GM12878 (cell line): Measurements from ENCODE around the gene AFG1L. TPM values are rescaled to one million over a fixed set of nuclear protein-coding genes. Genes with fewer than 3 reads are reported as not detected.

Experiments
- ATAC-seq: fragments of 200-7000 bp; cut with Tn5 transposase; 3 replicates; pipeline ENCODE4 v1.9.1; 2020; ENCODE audit warnings: mild to moderate bottlenecking, moderate library complexity
- BruUV-seq: library from RNA; stranded (reverse); fragments of 400-500 nt; replicated peaks from 2 replicates; lab custom pipeline; 2021; lab: Mats Ljungman, UMichigan
- CTCF ChIA-PET: fragments of 300-600 bp; sonication (Branson Sonifier 250); formaldehyde crosslinking; extraction: SDS; loops from one replicate; lab custom pipeline; 2021; ENCODE audit warnings: inconsistent platforms; lab: Yijun Ruan, JAX
- POLR2A ChIA-PET: fragments of 350-600 bp; formaldehyde crosslinking; extraction: SDS; loops from one replicate; lab custom pipeline; 2021; ENCODE audit warnings: inconsistent platforms; lab: Charles Lee
- RAD21 ChIA-PET: fragments of 300-600 bp; sonication (Branson Sonifier 250); formaldehyde crosslinking; loops from one replicate; lab custom pipeline; 2023; ENCODE audit warnings: antibody characterized with exemption; ENCODE audit not compliant: unreplicated experiment; lab: Charles Lee
- SMC1A ChIA-PET: fragments of 300-600 bp; sonication (Branson Sonifier 250); formaldehyde crosslinking; loops from one replicate; lab custom pipeline; 2023; ENCODE audit not compliant: unreplicated experiment, uncharacterized antibody; lab: Charles Lee
- DNase-seq: peaks from one replicate; pipeline ENCODE4 v3.0.0-alpha.2; 2011; ENCODE audit warnings: low read depth, low spot score
- FAIRE-seq: peaks from 3 replicates; lab custom pipeline; 2011; peaks lifted over from hg19 to GRCh38; lab: Jason Lieb, UNC
- H2AFZ ChIP-seq: 2 replicates; pipeline ENCODE4 v1.6.0; 2011; ENCODE audit warnings: low read depth, low read length, control low read depth; ENCODE audit not compliant: control insufficient read depth
- H3K27ac ChIP-seq: 2 replicates; pipeline ENCODE4 v1.5.1; 2011; ENCODE audit warnings: control low read depth; ENCODE audit not compliant: control insufficient read depth, insufficient read depth
- H3K27me3 ChIP-seq, 2 experiments: replicated peaks in 1 of 2; 2 replicates each; pipeline versions ENCODE4 v1.6.0 to v1.6.1; 2011; ENCODE audit warnings: low read length in 1 of 2; ENCODE audit not compliant: control insufficient read depth in 2 of 2, insufficient read depth in 2 of 2
- H3K36me3 ChIP-seq, 2 experiments: 2 replicates each; pipeline ENCODE4 v1.5.1; 2011; ENCODE audit warnings: low read length in 1 of 2; ENCODE audit not compliant: control insufficient read depth in 2 of 2, insufficient read depth in 2 of 2
- H3K4me1 ChIP-seq: 2 replicates; pipeline ENCODE4 v1.6.1; 2011; ENCODE audit warnings: mild to moderate bottlenecking, low read length, moderate library complexity, mixed read lengths; ENCODE audit not compliant: control insufficient read depth, insufficient read depth
- H3K4me2 ChIP-seq: 2 replicates; pipeline ENCODE4 v1.6.0; 2011; ENCODE audit warnings: control low read depth; ENCODE audit not compliant: control insufficient read depth, insufficient read depth
- H3K4me3 ChIP-seq: fragments of 200-600 bp; sonication (generic); 2 replicates; pipeline ENCODE4 v1.5.1; 2016
- H3K79me2 ChIP-seq: 2 replicates; pipeline ENCODE4 v1.6.0; 2011; ENCODE audit warnings: low read length; ENCODE audit not compliant: control insufficient read depth, insufficient read depth
- H3K9ac ChIP-seq: 2 replicates; pipeline ENCODE4 v1.8.0; 2011; ENCODE audit warnings: low read length, control low read depth, mixed read lengths; ENCODE audit not compliant: control insufficient read depth, insufficient read depth
- H3K9me3 ChIP-seq: replicated peaks from 3 replicates; pipeline ENCODE4 v1.5.1; 2011; ENCODE audit warnings: mild to moderate bottlenecking, low read length; ENCODE audit not compliant: control insufficient read depth, insufficient read depth
- H4K20me1 ChIP-seq: 2 replicates; pipeline ENCODE4 v1.6.0; 2011; ENCODE audit not compliant: control insufficient read depth, insufficient read depth
- CBX3 ChIP-seq: fragments of 200-600 bp; sonication (generic); IDR thresholded peaks from 2 replicates; pipeline ENCODE4 v1.6.1; 2016; ENCODE audit warnings: low read depth, borderline replicate concordance
- EGR1 ChIP-seq, 2 experiments: IDR thresholded peaks; 1 replicate in 1 of 2; 2 replicates in 1 of 2; pipeline ENCODE4 v1.6.1; 2011 to 2012; ENCODE audit warnings: low read depth in 2 of 2, low read length in 2 of 2, borderline replicate concordance in 1 of 2, mild to moderate bottlenecking in 1 of 2, moderate library complexity in 1 of 2
- ESRRA ChIP-seq: IDR thresholded peaks from 2 replicates; pipeline ENCODE4 v1.6.1; 2012; ENCODE audit warnings: mild to moderate bottlenecking, low read length, improper control_type of control experiment
- EZH2 ChIP-seq: IDR thresholded peaks from 2 replicates; pipeline ENCODE4 v1.6.1; 2012; ENCODE audit warnings: low read depth, mild to moderate bottlenecking, control low read depth, inconsistent platforms, low read length, borderline replicate concordance; ENCODE audit not compliant: control insufficient read depth
- IRF4 ChIP-seq: IDR thresholded peaks from 2 replicates; pipeline ENCODE4 v1.6.1; 2011; ENCODE audit warnings: low read depth, low read length
- KLF5 ChIP-seq: fragments of 450-650 bp; IDR thresholded peaks from 2 replicates; pipeline ENCODE4 v1.6.1; 2014; ENCODE audit warnings: mild to moderate bottlenecking; ENCODE audit not compliant: partially characterized antibody
- MEF2A ChIP-seq: IDR thresholded peaks from 2 replicates; pipeline ENCODE4 v1.6.1; 2011; ENCODE audit warnings: low read depth, mild to moderate bottlenecking, low read length, moderate library complexity; ENCODE audit not compliant: insufficient read depth
- MEF2B ChIP-seq: fragments of 450-650 bp; IDR thresholded peaks from 2 replicates; pipeline ENCODE4 v1.6.1; 2018; ENCODE audit warnings: mild to moderate bottlenecking, moderate library complexity; ENCODE audit not compliant: partially characterized antibody, poor library complexity, severe bottlenecking
- MTA3 ChIP-seq: IDR thresholded peaks from 2 replicates; pipeline ENCODE4 v1.6.1; 2012; ENCODE audit warnings: low read length, inconsistent platforms, borderline replicate concordance
- MYB ChIP-seq: fragments of 150-350 bp; IDR thresholded peaks from 2 replicates; pipeline ENCODE4 v1.6.1; 2014; ENCODE audit warnings: mild to moderate bottlenecking, low read depth, low read length, borderline replicate concordance
- NR2C2 ChIP-seq: IDR thresholded peaks from 2 replicates; pipeline ENCODE4 v1.6.1; 2011; ENCODE audit warnings: borderline replicate concordance, low read depth; ENCODE audit not compliant: control insufficient read depth, insufficient read length
- NR2F1 ChIP-seq: fragments of 450-650 bp; conservative IDR thresholded peaks from 2 replicates; pipeline ENCODE4 v1.6.1; 2017; ENCODE audit warnings: mild to moderate bottlenecking
- PAX5 ChIP-seq: IDR thresholded peaks from 2 replicates; pipeline ENCODE4 v1.6.1; 2011; ENCODE audit warnings: low read depth, low read length, borderline replicate concordance
- RBBP5 ChIP-seq: fragments of 200-600 bp; sonication (generic); conservative IDR thresholded peaks from 2 replicates; pipeline ENCODE4 v1.6.1; 2016
- SIX5 ChIP-seq: IDR thresholded peaks from 2 replicates; pipeline ENCODE4 v1.6.1; 2011; ENCODE audit warnings: mild to moderate bottlenecking, low read depth, low read length, moderate library complexity; ENCODE audit not compliant: severe bottlenecking
- SMAD1 ChIP-seq: fragments of 450-650 bp; IDR thresholded peaks from 2 replicates; pipeline ENCODE4 v1.6.1; 2018; ENCODE audit warnings: mild to moderate bottlenecking, low read depth; ENCODE audit not compliant: partially characterized antibody
- SREBF1 ChIP-seq: IDR thresholded peaks from 2 replicates; pipeline ENCODE4 v1.6.1; 2012; ENCODE audit warnings: mild to moderate bottlenecking, low read length
- STAT3 ChIP-seq: IDR thresholded peaks from 2 replicates; pipeline ENCODE4 v1.6.1; 2011; ENCODE audit warnings: low read depth, low read length, improper control_type of control experiment
- ZNF217 ChIP-seq: fragments of 450-650 bp; IDR thresholded peaks from 2 replicates; pipeline ENCODE4 v1.6.1; 2017; ENCODE audit warnings: antibody characterized with exemption, mild to moderate bottlenecking
- WGBS: methylation state at CpG from one replicate; pipeline ENCODE4 v1.1.6; 2016; ENCODE audit warnings: low lambda C conversion rate; ENCODE audit not compliant: insufficient replicate concordance, insufficient coverage; ENCODE audit errors: missing lambda C conversion rate; 5-methylcytosine and 5-hydroxymethylcytosine counted together
- in situ Hi-C: fragments of 300-500 bp; cut with MboI; formaldehyde crosslinking; loops from 9 replicates; pipeline ENCODE4 v1.14.3; 2018; ENCODE audit warnings: mixed read lengths
- intact Hi-C: fragments of 100-400 bp; cut with micrococcal nuclease; formaldehyde crosslinking; loops from one replicate; pipeline ENCODE4 v1.14.2; 2022; ENCODE audit not compliant: unreplicated experiment
- polyA plus RNA-seq, 11 experiments: library from polyadenylated mRNA; depleted of rRNA in 4 of 11; unstranded in 6 of 11; stranded (reverse) in 5 of 11; fragments of >200 nt; fragmentation: Nextera tagmentation in 4 of 11; fragmentation: Illumina TruSeq in 1 of 11; extraction: Ambion mirVana in 4 of 11; extraction: Trizol in 1 of 11; gene quantifications; 1 replicate in 1 of 11; 2 replicates in 10 of 11; pipeline versions ENCODE4 v1.2.1 to v1.2.3, GENCODE V29; 2011 to 2016; ENCODE audit warnings: inconsistent platforms in 2 of 11, missing spikeins in 2 of 11, low read depth in 1 of 11
- total RNA-seq, 4 experiments: library from RNA; depleted of rRNA in 3 of 4; stranded (reverse); fragments of >200 nt in 3 of 4; fragmentation: Illumina TruSeq in 1 of 4; extraction: Trizol in 1 of 4; gene quantifications; 2 replicates each; pipeline versions ENCODE4 v1.2.1 to v1.2.3, GENCODE V29; 2013 to 2021
- TF ChIP-seq, protein P1 (sequence below): IDR thresholded peaks from 2 replicates; pipeline ENCODE4 v1.6.1; 2012; ENCODE audit warnings: low read depth, low read length, improper control_type of control experiment

Gene AFG1L
- total and polyA plus RNA-seq, 10 of the 15 experiments (the other 5 are each of a cell fraction or from before 2014, with no cell fraction given): 2.3 to 9.0 (median 4.3) TPM

DNA sequence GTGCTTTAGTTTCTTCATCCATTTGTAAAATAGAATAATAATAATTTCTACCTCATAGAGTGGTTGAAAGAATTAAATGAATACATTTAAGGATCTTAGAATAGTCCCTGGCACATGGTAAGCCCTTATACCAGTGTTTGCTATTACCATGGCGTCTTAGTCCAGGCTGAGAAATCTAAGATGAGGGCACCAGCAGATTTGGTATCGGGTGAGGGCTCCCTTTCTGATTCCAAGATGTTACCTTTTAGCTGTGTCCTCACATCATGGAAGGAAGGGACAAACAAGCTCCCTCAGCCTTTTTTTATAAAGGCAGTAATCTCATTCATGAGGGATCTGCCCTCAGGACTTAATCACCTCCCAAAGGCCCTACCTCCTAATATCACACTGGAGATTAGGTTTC lies 141.9 kb downstream of the AFG1L start:
- no peak overlapping the region for H3K27ac ChIP-seq
- intact Hi-C loops: no loop called here
- H3K36me3 ChIP-seq: no peaks in the 10 kb centered on the region
- no peaks in the 10 kb centered on the region for H3K9me3 ChIP-seq
- ChIA-PET POLR2A (no interaction called here), CTCF (interaction anchor here (1.5 kb wide), 1 partner anchor 186 kb away, joined by 3 read pairs; no protein-coding TSS in a partner anchor), SMC1A (no interaction called here), RAD21 (no interaction called here)
- no TSS peak for BruUV-seq
- TF ChIP-seq KLF5 (no peak), RBBP5 (no peak), SIX5 (no peak), STAT3 (no peak), SREBF1 (no peak), CBX3 (no peak), IRF4 (no peak), EZH2 (no peak), MEF2B (no peak), PAX5 (no peak), MYB (no peak), MTA3 (no peak), NR2C2 (no peak), MEF2A (no peak), ESRRA (no peak), ZNF217 (no peak), NR2F1 (no peak), SMAD1 (no peak), EGR1 (IDR thresholded peaks at IDR 0.05; ENCODE audit: borderline replicate concordance in 1 of 2, low read depth in 2 of 2, low read length in 2 of 2) (no peak)
- TF ChIP-seq, protein P1, sequence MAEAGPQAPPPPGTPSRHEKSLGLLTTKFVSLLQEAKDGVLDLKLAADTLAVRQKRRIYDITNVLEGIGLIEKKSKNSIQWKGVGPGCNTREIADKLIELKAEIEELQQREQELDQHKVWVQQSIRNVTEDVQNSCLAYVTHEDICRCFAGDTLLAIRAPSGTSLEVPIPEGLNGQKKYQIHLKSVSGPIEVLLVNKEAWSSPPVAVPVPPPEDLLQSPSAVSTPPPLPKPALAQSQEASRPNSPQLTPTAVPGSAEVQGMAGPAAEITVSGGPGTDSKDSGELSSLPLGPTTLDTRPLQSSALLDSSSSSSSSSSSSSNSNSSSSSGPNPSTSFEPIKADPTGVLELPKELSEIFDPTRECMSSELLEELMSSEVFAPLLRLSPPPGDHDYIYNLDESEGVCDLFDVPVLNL: no peak
- 71% methylated on average over 2 of the region's 2 CpGs for WGBS
- H3K4me3 ChIP-seq: no peak overlapping the region
- in situ Hi-C loops: no loop called here
- no peaks in the 10 kb centered on the region for H3K27me3 ChIP-seq
- no peak overlapping the region for H3K9ac ChIP-seq
- H3K79me2 ChIP-seq: no peaks in the 10 kb centered on the region
- H3K4me1 ChIP-seq: no peaks in the 10 kb centered on the region
- ATAC-seq: no peak
- no peak overlapping the region for H2AFZ ChIP-seq
- no peak for FAIRE-seq
- no peak overlapping the region for H3K4me2 ChIP-seq
- no peak for DNase-seq
- no peaks in the 10 kb centered on the region for H4K20me1 ChIP-seq
